ENCODE measurements around the gene VWA1. TPM values are rescaled to one million over a fixed set of nuclear protein-coding genes. Genes with fewer than 3 reads are reported as not detected.

Gene VWA1
- total RNA-seq, 1 experiment from 2014 or later, result 858 TPM

DNA sequence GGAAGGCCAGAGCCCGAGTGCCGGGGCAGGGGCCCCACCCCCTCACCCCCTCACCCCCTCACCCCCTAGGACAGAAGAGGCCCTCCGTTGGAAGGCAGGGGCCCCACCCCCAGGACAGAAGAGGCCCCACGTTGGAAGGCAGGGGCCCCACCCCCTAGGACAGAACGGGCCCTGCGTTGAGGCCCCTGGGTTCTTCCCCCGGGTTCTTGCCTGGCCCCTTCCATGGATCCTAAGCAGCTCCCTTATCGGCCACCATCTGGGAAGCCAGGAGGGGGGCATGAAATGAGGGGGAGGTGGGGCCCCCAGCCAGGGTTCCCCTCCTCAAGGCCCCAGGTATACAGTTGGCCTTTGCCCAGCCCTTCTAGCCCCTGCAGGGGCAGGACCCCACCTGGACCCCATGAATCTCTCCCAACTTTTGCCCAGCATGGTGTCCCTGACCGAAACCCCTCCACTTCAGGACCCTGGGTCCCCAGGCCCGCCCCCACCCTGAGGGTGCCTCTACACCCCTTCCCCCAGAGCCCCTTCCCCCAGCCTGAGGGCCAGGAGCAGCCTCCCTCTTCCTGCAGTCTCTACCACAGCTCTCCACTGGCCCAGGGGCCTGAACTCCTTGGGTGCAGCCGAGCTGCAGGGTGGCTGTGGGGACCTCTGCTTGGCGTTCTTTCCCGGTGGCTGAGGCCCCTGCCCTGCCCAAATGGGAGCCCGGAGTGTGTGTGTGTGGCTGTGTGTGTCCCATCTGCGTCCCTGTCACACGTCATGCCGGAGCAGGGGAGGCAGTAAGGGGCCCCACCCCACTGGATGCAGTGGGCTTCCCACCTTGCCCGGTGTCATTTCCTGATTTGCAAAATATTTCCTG lies 4.3 kb upstream of the VWA1 start:
- no TSS peak for BruUV-seq (replicated peaks)
- Histone ChIP-seq H3K27me3 (ENCODE audit: control insufficient read depth, insufficient read depth, low read length) (no peaks in the 10 kb centered on the region), H3K36me3 (ENCODE audit: control insufficient read depth, insufficient read depth, low read length) (no peaks in the 10 kb centered on the region), H3K4me3 (ENCODE audit: low read depth in 2 of 2, low read length in 2 of 2) (peak overlapping the region; percentile 3 to 33; a peak in 3 of 4 replicates), H3K4me1 (ENCODE audit: control insufficient read depth, insufficient read depth, low read length) (peaks cover 68% of the 10 kb centered on the region), H3K27ac (ENCODE audit: low read length) (peak overlapping the region; percentile 99), H3K9me3 (ENCODE audit: control insufficient read depth, insufficient read depth, low read depth, low read length) (no peaks in the 10 kb centered on the region)
- peak; percentile 6 for ATAC-seq
- intact Hi-C loops (cut with micrococcal nuclease; ENCODE audit: unreplicated experiment) (no loop called here), in situ Hi-C loops (cut with HindIII; ENCODE audit: low pct_unique_long_range_greater_than_20kb, low sequenced_read_pairs) (no loop called here)
- ChIA-PET CTCF (interaction anchor here (0.6 to 1.8 kb wide), 4 partner anchors 9 to 32 kb away, joined by 4 to 11 read pairs (median 4); partner anchors contain the start of gene CCNL2), POLR2A (interaction anchor here (0.5 to 1.5 kb wide), 7 partner anchors 8 to 74 kb away, joined by 3 to 7 read pairs (median 3); partner anchors contain the start of gene ANKRD65)
- TF ChIP-seq TCF7L2 (IDR thresholded peaks at IDR 0.05; ENCODE audit: low read depth, low read length), result no peak
- TF ChIP-seq REST (IDR thresholded peaks at IDR 0.05; ENCODE audit: insufficient read depth in 1 of 2, low read depth in 2 of 2, low read length in 1 of 2), result no peak; a peak in 1 of 4 replicates
- no peak for TF ChIP-seq CTCF (IDR thresholded peaks at IDR 0.05)
- TF ChIP-seq SIN3A (IDR thresholded peaks at IDR 0.05; ENCODE audit: borderline replicate concordance, insufficient read depth, low read depth, low read length), result no peak
- TF ChIP-seq POLR2AphosphoS5 (IDR thresholded peaks at IDR 0.05; ENCODE audit: low read depth, low read length), result no peak; the same call in 1 of the 2 replicates
- DNase-seq (ENCODE audit: low read depth, low spot score), result no peak

DNA sequence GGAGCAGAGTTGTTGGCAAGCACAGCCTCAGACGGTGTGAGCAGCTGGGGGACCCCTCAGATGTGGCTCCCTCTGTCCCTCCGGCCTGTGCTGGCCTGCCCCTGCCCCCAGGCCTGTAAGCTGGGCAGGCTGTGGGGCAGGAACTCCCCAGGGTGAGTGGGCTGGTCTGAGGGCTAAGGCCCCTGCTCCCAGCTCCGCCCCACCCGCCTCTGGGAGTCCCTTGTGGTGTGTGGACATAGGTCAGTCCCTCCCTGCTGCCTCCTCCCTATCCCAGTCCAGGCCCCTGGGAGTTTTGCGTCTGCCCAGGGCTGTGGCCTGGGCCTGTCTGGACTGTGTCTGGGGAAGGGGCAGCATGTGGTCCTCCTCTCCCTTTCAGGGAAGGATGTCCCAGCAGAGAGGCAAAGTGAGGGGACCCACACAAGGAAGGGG lies 3.6 kb upstream of the VWA1 start:
- H3K4me1 ChIP-seq (ENCODE audit: control insufficient read depth, insufficient read depth, low read length), result peaks cover 66% of the 10 kb centered on the region
- in situ Hi-C loops (cut with HindIII; ENCODE audit: low pct_unique_long_range_greater_than_20kb, low sequenced_read_pairs) (no loop called here), intact Hi-C loops (cut with micrococcal nuclease; ENCODE audit: unreplicated experiment) (no loop called here)
- H3K36me3 ChIP-seq (ENCODE audit: control insufficient read depth, insufficient read depth, low read length), result no peaks in the 10 kb centered on the region
- POLR2A ChIA-PET, result interaction anchor here (0.9 to 1.5 kb wide), 4 partner anchors 9 to 73 kb away, joined by 3 to 4 read pairs (median 3); no protein-coding TSS in a partner anchor
- ATAC-seq, result peak; percentile 58
- peak overlapping the region; percentile 3 to 33; a peak in 3 of 4 replicates for H3K4me3 ChIP-seq (ENCODE audit: low read depth in 2 of 2, low read length in 2 of 2)
- no peak; a peak in 1 of 4 replicates for TF ChIP-seq REST (IDR thresholded peaks at IDR 0.05; ENCODE audit: insufficient read depth in 1 of 2, low read depth in 2 of 2, low read length in 1 of 2)
- no peak for TF ChIP-seq CTCF (IDR thresholded peaks at IDR 0.05)
- TF ChIP-seq TCF7L2 (IDR thresholded peaks at IDR 0.05; ENCODE audit: low read depth, low read length), result 0 out of 2 replicates have a peak, but pooled peaks have one; percentile 15
- TF ChIP-seq POLR2AphosphoS5 (IDR thresholded peaks at IDR 0.05; ENCODE audit: low read depth, low read length), result peak; percentile 75
- peak; percentile 63; the same call in 1 of the 2 replicates for TF ChIP-seq SIN3A (IDR thresholded peaks at IDR 0.05; ENCODE audit: borderline replicate concordance, insufficient read depth, low read depth, low read length)
- H3K9me3 ChIP-seq (ENCODE audit: control insufficient read depth, insufficient read depth, low read depth, low read length), result no peaks in the 10 kb centered on the region
- CTCF ChIA-PET, result interaction anchor here (0.6 to 1.8 kb wide), 3 partner anchors 8 to 33 kb away, joined by 4 to 11 read pairs (median 4); partner anchors contain the start of gene CCNL2
- no TSS peak for BruUV-seq (replicated peaks)
- peak overlapping the region; percentile 99 for H3K27ac ChIP-seq (ENCODE audit: low read length)
- no peaks in the 10 kb centered on the region for H3K27me3 ChIP-seq (ENCODE audit: control insufficient read depth, insufficient read depth, low read length)
- DNase-seq (ENCODE audit: low read depth, low spot score), result no peak
